Fibroblast of mammary gland (primary cell): ENCODE results near the gene SLC5A3.
A peak's percentile ranks its signal among the peaks of the same experiment; 100 is the strongest.

Experiments used
- DNase-seq: peaks from one replicate; pipeline ENCODE4 v3.0.0-alpha.2; 2010; ENCODE audit warnings: low read depth
- H3K4me3 ChIP-seq: 2 replicates; pipeline ENCODE4 v1.5.1; 2011; ENCODE audit warnings: low read depth, mild to moderate bottlenecking, low read length, moderate library complexity; ENCODE audit not compliant: control insufficient read depth
- CTCF ChIP-seq: conservative IDR thresholded peaks from 2 replicates; pipeline ENCODE4 v1.5.1; 2011; ENCODE audit warnings: low read depth, low read length, inconsistent platforms; ENCODE audit not compliant: control insufficient read depth, insufficient read depth

The SLC5A3 gene

DNA sequence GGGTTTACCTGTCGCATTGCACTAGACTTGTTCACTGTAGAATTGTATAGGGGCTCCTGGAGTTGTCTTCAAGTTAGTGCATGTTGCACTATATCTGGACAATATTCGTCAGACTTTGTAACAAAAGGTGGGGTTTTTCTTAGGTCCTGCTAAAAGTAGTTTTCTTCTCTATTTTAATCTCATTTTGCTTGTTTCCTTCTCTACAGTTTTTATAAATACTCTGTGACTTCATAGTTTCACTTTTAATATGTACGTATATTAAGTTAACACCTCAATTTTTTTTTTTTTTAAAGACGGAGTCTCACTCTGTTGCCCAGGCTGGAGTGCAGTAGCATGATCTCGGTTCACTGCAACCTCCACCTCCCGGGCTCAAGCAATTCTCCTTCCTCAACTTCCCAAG, 26.5 kb upstream of the SLC5A3 start:
- TF ChIP-seq CTCF: no peak
- H3K4me3 ChIP-seq: no peak overlapping the region
- DNase-seq: no peak

DNA sequence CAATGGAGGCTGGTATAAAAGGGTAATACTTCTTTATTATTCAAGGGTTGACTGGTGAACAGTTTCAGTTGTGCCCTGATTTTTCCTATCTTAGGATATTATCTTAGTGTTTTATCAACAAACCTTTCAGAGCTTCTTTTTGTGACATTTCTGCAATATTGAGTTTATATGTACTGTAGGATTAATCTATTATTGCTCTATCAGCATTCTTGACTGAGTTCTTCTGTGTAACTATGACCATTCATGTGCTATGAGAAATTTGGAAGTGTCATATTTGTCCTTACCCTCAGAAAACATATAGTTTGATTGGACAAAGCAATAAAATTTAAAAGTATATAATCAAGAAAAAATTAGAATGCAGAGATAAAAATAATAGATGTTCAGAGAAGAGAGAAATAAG, 25.5 kb upstream of the SLC5A3 start:
- DNase-seq: no peak
- TF ChIP-seq CTCF: no peak
- H3K4me3 ChIP-seq: no peak overlapping the region

GRCh38 chr21:34052171-34052570, 21.2 kb upstream of the SLC5A3 start:
- H3K4me3 ChIP-seq: no peak overlapping the region
- DNase-seq: no peak
- TF ChIP-seq CTCF: no peak

DNA sequence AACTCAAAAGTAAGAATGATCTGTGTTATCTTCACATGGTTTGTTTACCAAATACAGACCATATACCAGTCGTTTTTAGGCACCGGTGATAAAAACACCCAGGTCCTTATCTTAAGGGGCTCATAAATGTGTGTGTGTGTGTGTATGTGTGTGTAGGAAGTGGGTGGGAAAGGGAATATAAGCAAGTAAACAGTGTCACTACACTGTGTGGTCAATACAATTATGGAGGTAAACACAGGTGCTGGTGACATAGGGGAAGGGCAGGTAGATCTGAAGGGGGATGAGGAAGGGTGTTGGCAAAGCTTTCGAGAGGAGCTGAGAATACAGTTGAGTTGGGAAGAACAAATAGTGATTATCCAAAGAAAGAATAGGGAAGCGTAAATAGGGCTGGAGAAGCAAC, 19.1 kb upstream of the SLC5A3 start:
- H3K4me3 ChIP-seq: no peak overlapping the region
- no peak for DNase-seq
- no peak for TF ChIP-seq CTCF

- no peak overlapping the region for H3K4me3 ChIP-seq
- no peak for DNase-seq
- TF ChIP-seq CTCF: no peak
These were observed 17.8 kb upstream of the SLC5A3 start for GRCh38 chr21:34055615-34056014.

DNA sequence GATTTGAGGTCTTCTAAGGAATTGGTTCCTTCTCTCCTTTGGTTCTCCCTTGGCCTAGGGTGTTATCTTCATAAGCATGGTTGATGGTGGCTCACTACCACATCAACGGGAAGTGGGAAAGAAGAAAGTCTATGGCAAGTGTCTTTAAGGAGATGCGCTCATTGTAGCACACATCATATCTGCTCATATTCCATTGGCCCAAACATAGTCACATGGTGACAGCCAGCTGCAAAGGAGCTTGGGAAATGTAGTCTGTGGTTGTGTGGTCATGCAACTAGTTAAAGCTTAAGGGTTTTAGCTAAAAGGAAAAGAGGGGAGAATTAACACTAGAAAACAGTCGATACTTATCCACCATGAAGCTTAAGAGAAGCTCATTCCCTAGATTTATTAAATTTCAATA, 11.4 kb upstream of the SLC5A3 start:
- no peak overlapping the region for H3K4me3 ChIP-seq
- peak; percentile 38 for DNase-seq
- TF ChIP-seq CTCF: no peak

- TF ChIP-seq CTCF: no peak
- H3K4me3 ChIP-seq: no peak overlapping the region
- DNase-seq: no peak
These were observed 8.4 kb upstream of the SLC5A3 start for GRCh38 chr21:34065027-34065426.
